HCT116 (cell line): ENCODE data around the gene COL1A1. TPM values are rescaled to one million over a fixed set of nuclear protein-coding genes. Genes with fewer than 3 reads are reported as not detected.

Experiments used
- ATAC-seq: fragments of 200-7000 bp; cut with Tn5 transposase; 2 replicates; pipeline ENCODE4 v1.9.1; 2020; ENCODE audit warnings: mild to moderate bottlenecking, moderate library complexity
- BruUV-seq: library from RNA; stranded (reverse); fragments of 400-500 nt; replicated peaks from 2 replicates; lab custom pipeline; 2021; lab: Mats Ljungman, UMichigan
- CTCF ChIA-PET: fragments of 300-600 bp; sonication (Branson Sonifier 250); formaldehyde crosslinking; loops from one replicate; lab custom pipeline; 2021; ENCODE audit warnings: antibody characterized with exemption; lab: Charles Lee
- POLR2A ChIA-PET: fragments of 300-600, 350-600 bp; sonication (Branson Sonifier 250); formaldehyde crosslinking; loops from one replicate; lab custom pipeline; 2021; ENCODE audit warnings: antibody characterized with exemption; lab: Charles Lee
- RAD21 ChIA-PET, 2 experiments: fragments of 300-600 bp; sonication (Branson Sonifier 250); formaldehyde crosslinking; loops; one replicate each; lab custom pipeline; 2023; ENCODE audit warnings: low total read pairs in 2 of 2; ENCODE audit not compliant: uncharacterized antibody in 2 of 2, unreplicated experiment in 2 of 2, low non-redundant PET in 1 of 2; lab: Charles Lee
- DNase-seq: peaks from one replicate; pipeline ENCODE4 v3.0.0-alpha.2; 2010; ENCODE audit warnings: low read depth, low spot score
- H2AFZ ChIP-seq: fragments of 200-600 bp; shearing (Covaris generic), sonication (generic); 2 replicates; pipeline ENCODE4 v1.6.1; 2017; ENCODE audit warnings: low read depth, mixed run types, mixed read lengths, antibody characterized with exemption, low read length; ENCODE audit not compliant: poor library complexity, severe bottlenecking
- H3K27ac ChIP-seq: 2 replicates; pipeline ENCODE4 v1.5.1; 2012; ENCODE audit warnings: low read depth, low read length
- H3K27me3 ChIP-seq: fragments of 200-600 bp; sonication (generic); 2 replicates; pipeline ENCODE4 v1.6.1; 2016; ENCODE audit warnings: mixed run types, low read length, mixed read lengths; ENCODE audit not compliant: insufficient read depth
- H3K36me3 ChIP-seq, 2 experiments: fragments of 200-500 bp in 1 of 2; fragments of 200-600 bp in 1 of 2; sonication (Bioruptor generic) in 1 of 2; sonication (generic) in 1 of 2; 2 replicates each; pipeline versions ENCODE4 v1.5.1 to v1.6.1; 2014 to 2016; ENCODE audit warnings: low read length in 2 of 2, inconsistent platforms in 1 of 2, mixed read lengths in 1 of 2, mixed run types in 1 of 2; ENCODE audit not compliant: insufficient read depth in 2 of 2, control insufficient read depth in 1 of 2
- H3K4me1 ChIP-seq, 2 experiments: fragments of 200-600 bp in 1 of 2; sonication (generic) in 1 of 2; 2 replicates each; pipeline versions ENCODE4 v1.5.1 to v1.6.1; 2012 to 2017; ENCODE audit warnings: low read length in 2 of 2, inconsistent platforms in 1 of 2, mild to moderate bottlenecking in 1 of 2, mixed read lengths in 1 of 2, mixed run types in 1 of 2, moderate library complexity in 1 of 2; ENCODE audit not compliant: insufficient read depth in 2 of 2, control insufficient read depth in 1 of 2
- H3K4me2 ChIP-seq: fragments of 200-600 bp; sonication (generic); 2 replicates; pipeline ENCODE4 v1.6.1; 2017; ENCODE audit warnings: mixed run types, low read length, mixed read lengths
- H3K4me3 ChIP-seq, 2 experiments: fragments of 200-600 bp in 1 of 2; sonication (generic) in 1 of 2; replicated peaks in 1 of 2; 2 replicates each; pipeline ENCODE4 v1.5.1; 2011 to 2016; ENCODE audit warnings: low read length in 2 of 2, control low read depth in 1 of 2, low read depth in 1 of 2, mild to moderate bottlenecking in 1 of 2, mixed read lengths in 1 of 2, mixed run types in 1 of 2
- H3K79me2 ChIP-seq: fragments of 200-600 bp; sonication (generic); 2 replicates; pipeline ENCODE4 v1.6.1; 2017; ENCODE audit warnings: mild to moderate bottlenecking, mixed run types, low read length, moderate library complexity, mixed read lengths; ENCODE audit not compliant: insufficient read depth
- H3K9ac ChIP-seq: fragments of 200-600 bp; sonication (generic); 2 replicates; pipeline ENCODE4 v1.6.1; 2016; ENCODE audit warnings: low read length, mixed read lengths
- H3K9me2 ChIP-seq: fragments of 200-600 bp; sonication (generic), shearing (Covaris generic); 2 replicates; pipeline ENCODE4 v1.6.1; 2017; ENCODE audit warnings: mixed run types, mild to moderate bottlenecking, moderate library complexity; ENCODE audit not compliant: insufficient read depth
- H3K9me3 ChIP-seq, 2 experiments: fragments of 200-500 bp in 1 of 2; fragments of 200-600 bp in 1 of 2; sonication (Bioruptor generic) in 1 of 2; sonication (generic) in 1 of 2; 2 replicates each; pipeline ENCODE4 v1.6.1; 2014 to 2017; ENCODE audit warnings: low read length in 2 of 2, mixed read lengths in 2 of 2, inconsistent platforms in 1 of 2, low read depth in 1 of 2, mild to moderate bottlenecking in 1 of 2, mixed run types in 1 of 2, moderate library complexity in 1 of 2; ENCODE audit not compliant: control insufficient read depth in 1 of 2, insufficient read depth in 1 of 2
- H4K20me1 ChIP-seq: fragments of 200-600 bp; sonication (generic), shearing (Covaris generic); 2 replicates; pipeline ENCODE4 v1.6.1; 2017; ENCODE audit warnings: mixed run types, mild to moderate bottlenecking, moderate library complexity; ENCODE audit not compliant: insufficient read depth
- CBX3 ChIP-seq: IDR thresholded peaks from 2 replicates; pipeline ENCODE4 v1.6.1; 2012; ENCODE audit warnings: low read depth
- CEBPB ChIP-seq: IDR thresholded peaks from 2 replicates; pipeline ENCODE4 v1.6.1; 2012; ENCODE audit warnings: low read depth
- EGR1 ChIP-seq: IDR thresholded peaks from 2 replicates; pipeline ENCODE4 v1.6.1; 2012; ENCODE audit warnings: low read depth
- ELF1 ChIP-seq: IDR thresholded peaks from 2 replicates; pipeline ENCODE4 v1.6.1; 2012; ENCODE audit warnings: low read depth, borderline replicate concordance
- EZH2 ChIP-seq: fragments of 200-600 bp; sonication (generic); IDR thresholded peaks from 2 replicates; pipeline ENCODE4 v1.6.1; 2017; ENCODE audit warnings: antibody characterized with exemption, mixed run types
- EZH2phosphoT487 ChIP-seq: fragments of 200-600 bp; IDR thresholded peaks from 2 replicates; pipeline ENCODE4 v1.6.1; 2018; ENCODE audit warnings: antibody characterized with exemption, borderline replicate concordance
- FOSL1 ChIP-seq: IDR thresholded peaks from 2 replicates; pipeline ENCODE4 v1.6.1; 2012; ENCODE audit warnings: low read depth
- JUND ChIP-seq: IDR thresholded peaks from 2 replicates; pipeline ENCODE4 v1.6.1; 2012
- POLR2A ChIP-seq: IDR thresholded peaks from 2 replicates; pipeline ENCODE4 v1.7.0; 2011; ENCODE audit warnings: borderline replicate concordance; ENCODE audit not compliant: insufficient read depth, insufficient read length; ENCODE audit errors: extremely low read depth
- POLR2AphosphoS5 ChIP-seq: IDR thresholded peaks from 2 replicates; pipeline ENCODE4 v1.6.1; 2011; ENCODE audit warnings: mild to moderate bottlenecking, low read depth, low read length, moderate library complexity
- RAD21 ChIP-seq: IDR thresholded peaks from 2 replicates; pipeline ENCODE4 v1.6.1; 2012; ENCODE audit warnings: low read depth, mild to moderate bottlenecking
- REST ChIP-seq: IDR thresholded peaks from 2 replicates; pipeline ENCODE4 v1.6.1; 2012; ENCODE audit warnings: low read depth
- SIN3A ChIP-seq: IDR thresholded peaks from 2 replicates; pipeline ENCODE4 v1.6.1; 2012; ENCODE audit warnings: low read depth
- SP1 ChIP-seq: IDR thresholded peaks from 2 replicates; pipeline ENCODE4 v1.6.1; 2012; ENCODE audit warnings: low read depth
- SRF ChIP-seq: IDR thresholded peaks from 2 replicates; pipeline ENCODE4 v1.6.1; 2012; ENCODE audit warnings: low read depth
- TCF7L2 ChIP-seq: IDR thresholded peaks from 2 replicates; pipeline ENCODE4 v1.7.0; 2011; ENCODE audit warnings: borderline replicate concordance, inconsistent platforms; ENCODE audit not compliant: insufficient read depth, insufficient read length; ENCODE audit errors: extremely low read depth
- YY1 ChIP-seq: IDR thresholded peaks from 2 replicates; pipeline ENCODE4 v1.6.1; 2011; ENCODE audit warnings: low read length, low read depth, moderate library complexity, mild to moderate bottlenecking; ENCODE audit not compliant: insufficient replicate concordance; ENCODE audit errors: extremely low read depth
- ZBTB33 ChIP-seq: IDR thresholded peaks from 2 replicates; pipeline ENCODE4 v1.6.1; 2011; ENCODE audit warnings: mild to moderate bottlenecking, low read length, moderate library complexity; ENCODE audit not compliant: insufficient replicate concordance; ENCODE audit errors: extremely low read depth
- ZFX ChIP-seq: fragments of 450-650 bp; IDR thresholded peaks from 2 replicates; pipeline ENCODE4 v1.6.1; 2017
- ZNF274 ChIP-seq: fragments of 200-500 bp; sonication (Bioruptor generic); IDR thresholded peaks from 2 replicates; pipeline ENCODE4 v1.6.1; 2014; ENCODE audit warnings: mild to moderate bottlenecking, low read depth, low read length, inconsistent platforms
- intact Hi-C: fragments of 100-400 bp; cut with micrococcal nuclease; formaldehyde crosslinking; loops from 2 replicates; pipeline ENCODE4 v1.10.0; 2022
- total RNA-seq: library from RNA; stranded (reverse); gene quantifications from one replicate; pipeline ENCODE4 v1.2.1, GENCODE V29; 2021; ENCODE audit not compliant: unreplicated experiment
- TF ChIP-seq, protein P1 (sequence below): IDR thresholded peaks from 2 replicates; pipeline ENCODE4 v1.6.1; 2012
- TF ChIP-seq, protein P2 (sequence below): IDR thresholded peaks from 2 replicates; pipeline ENCODE4 v1.6.1; 2012

The COL1A1 gene
- total RNA-seq, 1 experiment from 2014 or later, result 33.6 TPM

DNA sequence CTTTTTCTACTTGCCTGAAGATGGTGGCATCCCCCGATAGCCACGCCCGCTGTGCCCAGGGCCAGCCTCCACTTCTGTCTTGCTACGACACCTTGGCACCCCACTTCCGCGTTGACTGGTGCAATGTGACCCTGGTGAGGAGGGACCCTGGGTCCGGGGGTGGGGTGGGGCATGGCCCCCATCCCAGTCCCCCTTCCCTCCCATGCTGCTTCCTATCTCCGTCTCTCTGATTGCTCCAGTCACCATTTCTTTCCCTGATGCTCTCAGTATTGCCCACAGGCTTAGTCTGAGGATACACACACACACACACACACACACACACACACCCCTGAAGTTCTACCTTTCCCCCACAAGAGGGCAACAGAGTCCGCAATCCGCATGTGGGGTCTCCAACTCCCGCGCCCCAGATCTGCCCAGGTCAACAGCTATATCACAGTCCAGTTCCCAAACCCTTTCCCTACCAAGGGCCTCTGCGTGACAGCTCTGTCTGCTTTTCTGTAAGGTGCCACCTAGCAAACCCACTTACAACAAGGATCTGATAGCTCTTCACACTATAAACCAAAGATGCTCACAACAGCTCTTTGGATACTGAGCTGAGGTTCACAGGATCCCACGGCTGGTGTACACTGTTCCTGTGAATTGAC lies 32.2 kb downstream of the COL1A1 start:
- no peaks in the 10 kb centered on the region for H3K79me2 ChIP-seq
- H3K4me1 ChIP-seq, result peaks cover 9 to 46% of the 10 kb centered on the region in 2 experiments
- ATAC-seq (peak; percentile 77), DNase-seq (peak; percentile 78)
- H3K36me3 ChIP-seq, result no peaks in the 10 kb centered on the region
- peak overlapping the region; percentile 45 for H2AFZ ChIP-seq
- H3K4me2 ChIP-seq, result peak overlapping the region; percentile 67
- ChIA-PET POLR2A (interaction anchor here (0.9 to 1.1 kb wide), 4 partner anchors 9 to 31 kb away, joined by 3 to 13 read pairs (median 4); no protein-coding TSS in a partner anchor), CTCF (interaction anchor here (0.6 to 4.2 kb wide), 26 partner anchors 9 to 180 kb away, joined by 3 to 59 read pairs (median 5); partner anchors contain the start of genes COL1A1, PDK2 and TMEM92), RAD21 (interaction anchor here (0.5 to 2.9 kb wide), 14 partner anchors 9 to 129 kb away, joined by 3 to 26 read pairs (median 7); partner anchors contain the start of gene PDK2 (in 1 of the 2))
- no peaks in the 10 kb centered on the region for H4K20me1 ChIP-seq
- intact Hi-C loops, result loop anchor here (1.0 to 2.0 kb wide), 2 partner anchors 29 to 128 kb away; no protein-coding TSS in a partner anchor
- no peaks in the 10 kb centered on the region for H3K9me3 ChIP-seq
- H3K9me2 ChIP-seq, result no peaks in the 10 kb centered on the region
- peak overlapping the region; percentile 10; the same call in 1 of the 2 replicates for H3K9ac ChIP-seq
- peak overlapping the region; percentile 19 to 27; a peak in 3 of 4 replicates for H3K4me3 ChIP-seq
- BruUV-seq, result no TSS peak
- H3K27me3 ChIP-seq, result no peaks in the 10 kb centered on the region
- no peak overlapping the region for H3K27ac ChIP-seq
- TF ChIP-seq RAD21 (peak; percentile 99), JUND (no peak), EZH2phosphoT487 (no peak), TCF7L2 (no peak), POLR2AphosphoS5 (no peak; the same call in 1 of the 2 replicates), SRF (no peak), ZNF274 (no peak), ZBTB33 (no peak), FOSL1 (no peak), POLR2A (no peak), REST (no peak), SP1 (no peak), ELF1 (no peak), SIN3A (no peak), EGR1 (no peak), EZH2 (no peak), CEBPB (no peak), ZFX (no peak), CBX3 (no peak), YY1 (peak; percentile 86)
- TF ChIP-seq, protein P1, sequence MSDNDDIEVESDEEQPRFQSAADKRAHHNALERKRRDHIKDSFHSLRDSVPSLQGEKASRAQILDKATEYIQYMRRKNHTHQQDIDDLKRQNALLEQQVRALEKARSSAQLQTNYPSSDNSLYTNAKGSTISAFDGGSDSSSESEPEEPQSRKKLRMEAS, result no peak
- TF ChIP-seq, protein P2, sequence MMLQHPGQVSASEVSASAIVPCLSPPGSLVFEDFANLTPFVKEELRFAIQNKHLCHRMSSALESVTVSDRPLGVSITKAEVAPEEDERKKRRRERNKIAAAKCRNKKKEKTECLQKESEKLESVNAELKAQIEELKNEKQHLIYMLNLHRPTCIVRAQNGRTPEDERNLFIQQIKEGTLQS, result no peak
